ENCODE data around the gene JPT1.
A peak's percentile ranks its signal among the peaks of the same experiment; 100 is the strongest.

The JPT1 gene

DNA sequence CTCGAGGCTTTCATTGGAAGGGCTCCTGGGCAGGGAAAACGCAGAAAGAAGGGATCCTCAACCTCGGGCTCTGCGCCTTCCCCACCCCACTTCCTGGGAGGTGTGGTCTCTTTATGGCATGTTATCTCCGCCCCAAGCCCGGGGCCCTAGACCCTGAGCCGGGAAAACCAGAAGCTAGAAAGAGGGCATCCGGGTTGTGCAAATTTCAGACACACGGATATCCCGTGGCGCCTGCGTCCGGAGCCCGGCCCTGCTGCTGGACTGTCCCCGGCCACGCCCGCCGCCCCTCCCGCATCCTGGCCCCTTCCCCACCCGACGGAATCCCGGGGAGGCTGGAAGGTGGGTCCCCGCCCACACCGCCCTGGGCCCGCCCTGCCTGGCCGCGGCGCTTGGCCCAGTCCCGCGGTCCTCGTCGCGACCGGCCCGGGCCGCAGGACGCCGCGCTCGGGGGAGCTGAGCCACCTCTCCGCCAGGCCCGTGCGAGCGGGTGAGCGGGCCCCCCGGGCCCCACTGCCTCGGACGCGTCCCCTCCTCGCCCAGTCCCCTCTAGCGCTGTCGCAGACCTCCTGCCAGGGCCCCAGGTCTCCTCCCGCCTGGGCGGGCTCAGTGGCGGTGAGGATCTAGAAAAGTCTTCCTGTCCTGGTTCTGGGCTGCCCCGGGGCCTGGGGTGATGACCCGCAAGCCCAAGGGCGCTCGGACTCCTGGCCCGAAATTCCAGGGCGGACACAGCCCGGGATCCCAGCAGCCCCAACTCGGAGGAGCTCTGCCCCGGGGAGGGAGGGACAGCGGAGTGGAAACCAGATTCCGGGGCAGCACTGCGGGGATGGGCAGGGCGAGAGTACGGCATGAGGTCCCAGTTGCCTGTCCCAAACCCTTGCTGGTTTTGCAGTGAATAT is 66.5 kb downstream of the JPT1 start, which contains the start of gene SLC16A5:
Gene SLC16A5, plus strand, starts transcription at position 397 of the 896 bp plus-strand sequence. CDS start 5,683 bp downstream, outside the sequence.
- H3K27me3 ChIP-seq (ENCODE audit: control insufficient read depth, insufficient read depth, low read length) = no peaks in the 10 kb centered on the region
- no peaks in the 10 kb centered on the region for H3K36me3 ChIP-seq (ENCODE audit: control insufficient read depth, insufficient read depth, low read length)
- H3K9ac ChIP-seq (ENCODE audit: low read depth, low read length) = peak within 1 kb of the TSS; percentile 84
- H3K27ac ChIP-seq (ENCODE audit: low read depth, low read length) = peak within 1 kb of the TSS; percentile 93
- peak within 1 kb of the TSS; percentile 78 for H3K4me3 ChIP-seq (ENCODE audit: low read depth, low read length)
- H3K4me1 ChIP-seq (ENCODE audit: control insufficient read depth, insufficient read depth, low read length) = peaks cover 21% of the 10 kb centered on the region
- no peaks in the 10 kb centered on the region for H3K9me3 ChIP-seq (ENCODE audit: control insufficient read depth, insufficient read depth, low read length)

DNA sequence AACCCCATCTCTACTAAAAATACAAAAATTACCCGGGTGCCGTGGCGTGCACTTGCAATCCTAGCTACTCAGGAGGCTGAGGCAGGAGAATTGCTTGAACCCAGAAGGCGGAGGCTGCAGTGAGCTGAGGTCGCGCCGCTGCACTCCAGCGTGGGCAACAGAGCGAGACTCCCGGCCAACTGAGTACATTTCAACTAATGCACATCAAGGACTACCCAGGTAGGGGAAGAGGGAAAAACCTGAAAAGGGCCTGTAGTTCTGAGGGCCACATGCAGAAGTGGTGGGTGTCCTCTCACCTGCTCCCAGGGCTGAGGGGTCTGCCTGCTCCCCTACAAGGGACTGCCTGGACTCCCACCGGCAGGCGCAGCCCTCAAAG is 67.1 kb downstream of the JPT1 start:
- Histone ChIP-seq H3K27ac (ENCODE audit: low read depth, low read length) (peak overlapping the region; percentile 93), H3K9ac (ENCODE audit: low read depth, low read length) (peak overlapping the region; percentile 84)

DNA sequence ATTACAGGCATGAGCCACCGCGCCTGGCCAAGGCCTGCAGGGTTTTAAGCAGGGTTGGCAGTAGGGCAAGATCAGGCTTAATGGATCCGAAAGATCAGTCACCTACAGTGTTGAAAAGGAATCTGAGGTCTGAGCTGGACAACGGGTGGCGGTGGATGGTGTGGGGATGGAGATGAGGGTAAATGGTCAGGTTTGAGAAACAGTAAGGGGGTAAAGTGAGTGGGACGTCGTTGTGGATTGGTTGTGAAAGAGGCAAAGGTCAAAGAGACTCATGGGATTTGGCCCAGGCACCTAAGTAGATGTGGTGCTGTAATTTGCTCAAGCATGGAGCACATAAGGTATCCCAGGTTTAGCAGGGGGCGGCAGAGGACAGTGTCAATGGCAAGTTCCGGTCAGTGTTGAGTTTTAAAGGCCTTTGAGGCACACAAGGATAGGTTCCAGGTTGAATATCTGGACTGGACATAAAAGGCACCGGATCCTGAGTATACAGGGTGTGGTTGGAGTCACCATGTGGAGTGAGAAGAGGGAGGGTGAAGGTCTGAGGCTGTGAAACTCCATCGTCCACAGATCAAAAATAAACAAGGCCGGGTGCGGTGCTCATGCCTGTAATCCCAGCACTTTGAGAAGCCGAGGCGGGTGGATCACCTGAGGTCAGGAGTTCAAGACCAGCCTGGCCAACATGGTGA is 67.7 kb downstream of the JPT1 start:
- Histone ChIP-seq H3K4me3 (ENCODE audit: low read depth, low read length) (no peak overlapping the region), H3K4me1 (ENCODE audit: control insufficient read depth, insufficient read depth, low read length) (peaks cover 26% of the 10 kb centered on the region), H3K9ac (ENCODE audit: low read depth, low read length) (no peak overlapping the region), H3K9me3 (ENCODE audit: control insufficient read depth, insufficient read depth, low read length) (no peaks in the 10 kb centered on the region), H3K27me3 (ENCODE audit: control insufficient read depth, insufficient read depth, low read length) (no peaks in the 10 kb centered on the region), H3K36me3 (ENCODE audit: control insufficient read depth, insufficient read depth, low read length) (no peaks in the 10 kb centered on the region), H3K27ac (ENCODE audit: low read depth, low read length) (peak overlapping the region; percentile 93)

More for the DNA sequence above, 67.1 kb downstream of the JPT1 start:
- Histone ChIP-seq H3K4me3 (ENCODE audit: low read depth, low read length) (peak overlapping the region; percentile 78), H3K9me3 (ENCODE audit: control insufficient read depth, insufficient read depth, low read length) (no peaks in the 10 kb centered on the region), H3K4me1 (ENCODE audit: control insufficient read depth, insufficient read depth, low read length) (peaks cover 26% of the 10 kb centered on the region), H3K27me3 (ENCODE audit: control insufficient read depth, insufficient read depth, low read length) (no peaks in the 10 kb centered on the region), H3K36me3 (ENCODE audit: control insufficient read depth, insufficient read depth, low read length) (no peaks in the 10 kb centered on the region)

Measured in HUES48 (cell line).